Neural progenitor cell (in vitro differentiated cells): Measurements from ENCODE around the gene CAPG. TPM values are rescaled to one million over a fixed set of nuclear protein-coding genes. Genes with fewer than 3 reads are reported as not detected.
A peak's percentile ranks its signal among the peaks of the same experiment; 100 is the strongest.

Experiments used
- DNase-seq: peaks from one replicate; pipeline ENCODE4 v3.0.0-alpha.2; 2016; ENCODE audit warnings: low spot score
- H2AFZ ChIP-seq: fragments of 200-600 bp; sonication (generic); replicated peaks from 2 replicates; pipeline ENCODE4 v1.6.1; 2016; ENCODE audit warnings: antibody characterized with exemption
- H3F3A ChIP-seq: fragments of 200-600 bp; sonication (generic); 2 replicates; pipeline ENCODE4 v1.6.1; 2016; ENCODE audit warnings: antibody characterized with exemption, low read depth
- H3K27ac ChIP-seq: fragments of 200-600 bp; sonication (generic); 2 replicates; pipeline ENCODE4 v1.5.1; 2016; ENCODE audit warnings: mild to moderate bottlenecking
- H3K27me3 ChIP-seq: fragments of 200-600 bp; sonication (generic); 2 replicates; pipeline ENCODE4 v1.6.1; 2016; ENCODE audit warnings: mild to moderate bottlenecking, moderate library complexity
- H3K36me3 ChIP-seq: fragments of 200-600 bp; sonication (generic); 2 replicates; pipeline ENCODE4 v1.5.1; 2016
- H3K4me1 ChIP-seq: fragments of 200-600 bp; sonication (generic); 2 replicates; pipeline ENCODE4 v1.6.1; 2016; ENCODE audit warnings: mixed run types
- H3K4me2 ChIP-seq: fragments of 200-600 bp; sonication (generic); 2 replicates; pipeline ENCODE4 v1.6.1; 2016
- H3K4me3 ChIP-seq: fragments of 200-600 bp; sonication (generic); 2 replicates; pipeline ENCODE4 v1.5.1; 2016
- H3K79me2 ChIP-seq: fragments of 200-600 bp; sonication (generic); 2 replicates; pipeline ENCODE4 v1.6.1; 2016; ENCODE audit warnings: low read depth
- H3K9ac ChIP-seq: fragments of 200-600 bp; sonication (generic); 2 replicates; pipeline ENCODE4 v1.6.1; 2016
- H3K9me3 ChIP-seq: fragments of 200-600 bp; sonication (generic); 2 replicates; pipeline ENCODE4 v1.5.1; 2016; ENCODE audit warnings: low read depth
- H4K20me1 ChIP-seq: fragments of 200-600 bp; sonication (generic); 2 replicates; pipeline ENCODE4 v1.6.1; 2016; ENCODE audit warnings: low read depth
- H3K27ac Mint-ChIP-seq: 3 replicates; pipeline ENCODE4 v1.8.0; 2021; ENCODE audit warnings: mixed read lengths
- H3K27me3 Mint-ChIP-seq: 2 replicates; pipeline ENCODE4 v1.8.0; 2022; ENCODE audit warnings: low read depth, mild to moderate bottlenecking, inconsistent platforms, moderate library complexity, mixed read lengths; ENCODE audit not compliant: insufficient read depth
- H3K36me3 Mint-ChIP-seq: 3 replicates; pipeline ENCODE4 v1.8.0; 2021; ENCODE audit warnings: mixed read lengths
- H3K4me1 Mint-ChIP-seq: 3 replicates; pipeline ENCODE4 v1.8.0; 2021; ENCODE audit warnings: mixed read lengths
- H3K4me3 Mint-ChIP-seq: 3 replicates; pipeline ENCODE4 v1.8.0; 2021; ENCODE audit warnings: mild to moderate bottlenecking, moderate library complexity, mixed read lengths
- H3K9me3 Mint-ChIP-seq: 3 replicates; pipeline ENCODE4 v1.8.0; 2020; ENCODE audit warnings: mixed read lengths
- CTCF ChIP-seq: fragments of 200-600 bp; sonication (generic); IDR thresholded peaks from 2 replicates; pipeline ENCODE4 v1.5.1; 2017; ENCODE audit warnings: antibody characterized with exemption, mild to moderate bottlenecking
- EZH2 ChIP-seq: fragments of 200-600 bp; sonication (generic); IDR thresholded peaks from 2 replicates; pipeline ENCODE4 v1.6.1; 2017; ENCODE audit warnings: antibody characterized with exemption, mild to moderate bottlenecking, moderate library complexity
- EZH2phosphoT487 ChIP-seq: fragments of 200-600 bp; sonication (generic); IDR thresholded peaks from 2 replicates; pipeline ENCODE4 v1.6.1; 2017; ENCODE audit warnings: antibody characterized with exemption
- total RNA-seq: library from RNA; depleted of rRNA; stranded (reverse); fragments of >200 nt; gene quantifications from 2 replicates; pipeline ENCODE4 v1.2.3, GENCODE V29; 2015; ENCODE audit warnings: low replicate concordance

Gene CAPG
- total RNA-seq, 1 donor from 2014 or later, result 23.9 TPM

- Mint-ChIP-seq H3K9me3 (no peaks in the 10 kb centered on the region), H3K27ac (peak overlapping the region; percentile 87), H3K4me1 (peaks cover 44% of the 10 kb centered on the region), H3K4me3 (peak overlapping the region; percentile 78), H3K36me3 (no peaks in the 10 kb centered on the region), H3K27me3 (peaks cover 13% of the 10 kb centered on the region)
- H3K36me3 ChIP-seq, result no peaks in the 10 kb centered on the region
- H3K4me1 ChIP-seq, result peaks cover 11% of the 10 kb centered on the region
- peaks cover 11% of the 10 kb centered on the region for H3K27me3 ChIP-seq
- no peak for DNase-seq
- no peaks in the 10 kb centered on the region for H4K20me1 ChIP-seq
- H2AFZ ChIP-seq, result peak overlapping the region; percentile 88
- no peak for TF ChIP-seq EZH2phosphoT487
- no peak for TF ChIP-seq EZH2
- TF ChIP-seq CTCF, result no peak
- H3K9me3 ChIP-seq, result no peaks in the 10 kb centered on the region
- no peak overlapping the region for H3K9ac ChIP-seq
- peak overlapping the region; percentile 49 for H3K4me3 ChIP-seq
- no peaks in the 10 kb centered on the region for H3K79me2 ChIP-seq
- H3K27ac ChIP-seq, result no peak overlapping the region
- H3F3A ChIP-seq, result peaks cover 17% of the 10 kb centered on the region
- H3K4me2 ChIP-seq, result peak overlapping the region; percentile 83
Measured at GRCh38 chr2:85438201-85439024, 28.2 kb upstream of the CAPG start.

GRCh38 chr2:85437488-85438200 is 27.5 kb upstream of the CAPG start:
- Histone ChIP-seq H2AFZ (peak overlapping the region; percentile 88), H3K27ac (no peak overlapping the region)
- peak overlapping the region; percentile 78 for H3K4me3 Mint-ChIP-seq

GRCh38 chr2:85436836-85437487 is 26.8 kb upstream of the CAPG start:
- peak overlapping the region; percentile 73 for H3K4me3 Mint-ChIP-seq

More at GRCh38 chr2:85437488-85438200, 27.5 kb upstream of the CAPG start:
- no peaks in the 10 kb centered on the region for H3K36me3 Mint-ChIP-seq
- H3K9me3 ChIP-seq, result no peaks in the 10 kb centered on the region
- peak overlapping the region; percentile 98 for H3K27ac Mint-ChIP-seq
- peaks cover 11% of the 10 kb centered on the region for H3K4me1 ChIP-seq
- H3F3A ChIP-seq, result peaks cover 17% of the 10 kb centered on the region
- H3K9ac ChIP-seq, result no peak overlapping the region
- no peaks in the 10 kb centered on the region for H3K9me3 Mint-ChIP-seq
- peaks cover 11% of the 10 kb centered on the region for H3K27me3 ChIP-seq
- DNase-seq, result peak; percentile 70
- TF ChIP-seq CTCF (no peak), EZH2phosphoT487 (no peak), EZH2 (no peak)
- no peaks in the 10 kb centered on the region for H3K36me3 ChIP-seq
- peaks cover 13% of the 10 kb centered on the region for H3K27me3 Mint-ChIP-seq
- H4K20me1 ChIP-seq, result no peaks in the 10 kb centered on the region
- H3K4me1 Mint-ChIP-seq, result peaks cover 49% of the 10 kb centered on the region
- H3K79me2 ChIP-seq, result no peaks in the 10 kb centered on the region
- H3K4me3 ChIP-seq, result peak overlapping the region; percentile 49
- H3K4me2 ChIP-seq, result peak overlapping the region; percentile 83

More at GRCh38 chr2:85436836-85437487, 26.8 kb upstream of the CAPG start:
- Histone ChIP-seq H3K27me3 (peaks cover 11% of the 10 kb centered on the region), H3K9me3 (no peaks in the 10 kb centered on the region), H3K4me1 (peaks cover 12% of the 10 kb centered on the region), H3K4me3 (peak overlapping the region; percentile 49), H3K27ac (no peak overlapping the region), H2AFZ (peak overlapping the region; percentile 88), H3K79me2 (no peaks in the 10 kb centered on the region), H3K9ac (no peak overlapping the region), H3K4me2 (peak overlapping the region; percentile 83), H3K36me3 (no peaks in the 10 kb centered on the region), H4K20me1 (no peaks in the 10 kb centered on the region), H3F3A (peaks cover 17% of the 10 kb centered on the region)
- Mint-ChIP-seq H3K9me3 (no peaks in the 10 kb centered on the region), H3K4me1 (peaks cover 51% of the 10 kb centered on the region), H3K27ac (peak overlapping the region; percentile 98), H3K36me3 (no peaks in the 10 kb centered on the region), H3K27me3 (peaks cover 13% of the 10 kb centered on the region)
- DNase-seq, result no peak
- no peak for TF ChIP-seq CTCF
- no peak for TF ChIP-seq EZH2
- no peak for TF ChIP-seq EZH2phosphoT487
